Measurements from ENCODE around the gene SETD4. TPM values are rescaled to one million over a fixed set of nuclear protein-coding genes. Genes with fewer than 3 reads are reported as not detected.

SETD4 gene
- total RNA-seq, 1 experiment from 2014 or later, result 22.6 TPM

GRCh38 chr21:36035381-36035791, 24.9 kb downstream of the SETD4 start:
- CTCF ChIA-PET, result interaction anchor here (0.6 to 1.0 kb wide), 2 partner anchors 11 to 862 kb away, joined by 3 to 4 read pairs; no protein-coding TSS in a partner anchor
- H3K36me3 Mint-ChIP-seq (ENCODE audit: insufficient read depth, unreplicated experiment), result peaks cover 66% of the 10 kb centered on the region

GRCh38 chr21:36034211-36034913, 26.0 kb downstream of the SETD4 start:
- H3K9me3 Mint-ChIP-seq (ENCODE audit: unreplicated experiment), result no peaks in the 10 kb centered on the region
- no TSS peak for BruUV-seq (replicated peaks)
- ChIA-PET POLR2A (no interaction called here), CTCF (interaction anchor here (0.6 kb wide), 2 partner anchors 863 to 1314 kb away, joined by 3 to 4 read pairs; no protein-coding TSS in a partner anchor)
- TF ChIP-seq CTCF (IDR thresholded peaks at IDR 0.05; ENCODE audit: unreplicated experiment), result no peak
- H3K36me3 Mint-ChIP-seq (ENCODE audit: insufficient read depth, unreplicated experiment), result peaks cover 55% of the 10 kb centered on the region
- intact Hi-C loops (cut with micrococcal nuclease), result no loop called here
- DNase-seq (ENCODE audit: unreplicated experiment), result no peak
- no peak overlapping the region for H3K27ac Mint-ChIP-seq (ENCODE audit: low read depth, unreplicated experiment)
- no peak overlapping the region for H3K4me3 Mint-ChIP-seq (ENCODE audit: unreplicated experiment)
- no peaks in the 10 kb centered on the region for H3K27me3 Mint-ChIP-seq (ENCODE audit: insufficient read depth, unreplicated experiment)
- H3K4me1 Mint-ChIP-seq (ENCODE audit: insufficient read depth, unreplicated experiment), result peaks cover 7% of the 10 kb centered on the region

More at GRCh38 chr21:36035381-36035791, 24.9 kb downstream of the SETD4 start:
- H3K27ac Mint-ChIP-seq (ENCODE audit: low read depth, unreplicated experiment), result no peak overlapping the region
- no TSS peak for BruUV-seq (replicated peaks)
- POLR2A ChIA-PET, result no interaction called here
- H3K4me1 Mint-ChIP-seq (ENCODE audit: insufficient read depth, unreplicated experiment), result peaks cover 7% of the 10 kb centered on the region
- no peaks in the 10 kb centered on the region for H3K27me3 Mint-ChIP-seq (ENCODE audit: insufficient read depth, unreplicated experiment)
- no peak overlapping the region for H3K4me3 Mint-ChIP-seq (ENCODE audit: unreplicated experiment)
- intact Hi-C loops (cut with micrococcal nuclease), result no loop called here
- H3K9me3 Mint-ChIP-seq (ENCODE audit: unreplicated experiment), result no peaks in the 10 kb centered on the region
- DNase-seq (ENCODE audit: unreplicated experiment), result no peak
- no peak for TF ChIP-seq CTCF (IDR thresholded peaks at IDR 0.05; ENCODE audit: unreplicated experiment)

GRCh38 chr21:36032647-36033406, 27.5 kb downstream of the SETD4 start:
- Mint-ChIP-seq H3K27me3 (ENCODE audit: insufficient read depth, unreplicated experiment) (no peaks in the 10 kb centered on the region), H3K36me3 (ENCODE audit: insufficient read depth, unreplicated experiment) (peaks cover 42% of the 10 kb centered on the region), H3K4me3 (ENCODE audit: unreplicated experiment) (no peak overlapping the region), H3K27ac (ENCODE audit: low read depth, unreplicated experiment) (no peak overlapping the region), H3K4me1 (ENCODE audit: insufficient read depth, unreplicated experiment) (peaks cover 7% of the 10 kb centered on the region), H3K9me3 (ENCODE audit: unreplicated experiment) (no peaks in the 10 kb centered on the region)
- ChIA-PET POLR2A (no interaction called here), CTCF (no interaction called here)
- intact Hi-C loops (cut with micrococcal nuclease), result no loop called here
- TF ChIP-seq CTCF (IDR thresholded peaks at IDR 0.05; ENCODE audit: unreplicated experiment), result no peak
- no TSS peak for BruUV-seq (replicated peaks)
- no peak for DNase-seq (ENCODE audit: unreplicated experiment)

GRCh38 chr21:36030581-36031189, 29.6 kb downstream of the SETD4 start:
- Mint-ChIP-seq H3K27me3 (ENCODE audit: insufficient read depth, unreplicated experiment) (no peaks in the 10 kb centered on the region), H3K36me3 (ENCODE audit: insufficient read depth, unreplicated experiment) (peaks cover 22% of the 10 kb centered on the region), H3K27ac (ENCODE audit: low read depth, unreplicated experiment) (no peak overlapping the region), H3K4me1 (ENCODE audit: insufficient read depth, unreplicated experiment) (peaks cover 7% of the 10 kb centered on the region), H3K9me3 (ENCODE audit: unreplicated experiment) (no peaks in the 10 kb centered on the region), H3K4me3 (ENCODE audit: unreplicated experiment) (no peak overlapping the region)
- ChIA-PET POLR2A (no interaction called here), CTCF (interaction anchor here (0.6 to 2.5 kb wide), 5 partner anchors 9 to 620 kb away, joined by 3 to 14 read pairs (median 4); no protein-coding TSS in a partner anchor)
- TF ChIP-seq CTCF (IDR thresholded peaks at IDR 0.05; ENCODE audit: unreplicated experiment), result no peak
- BruUV-seq (replicated peaks), result no TSS peak
- intact Hi-C loops (cut with micrococcal nuclease), result no loop called here
- DNase-seq (ENCODE audit: unreplicated experiment), result no peak
